UCSD-AML1 (cell line): Measurements from ENCODE around the gene ENTR1.

ENCODE experiments used
- DNase-seq: peaks from one replicate; lab custom pipeline; 2025; ENCODE audit not compliant: unreplicated experiment; lab: John Stamatoyannopoulos, UW

ENTR1 gene

GRCh38 chr9:136363106-136363948 is 47.1 kb downstream of the ENTR1 start, which contains the start of gene DNLZ:
TSS of gene DNLZ (minus strand) at chr9:136363744. CDS start at chr9:136363714, 30 bp downstream.
- DNase-seq = peak; percentile 95

- DNase-seq = no peak
Measured at GRCh38 chr9:136362450-136362784, 48.0 kb downstream of the ENTR1 start.

GRCh38 chr9:136361754-136362449 is 48.5 kb downstream of the ENTR1 start:
- no peak for DNase-seq

GRCh38 chr9:136361047-136361753 is 49.2 kb downstream of the ENTR1 start:
- DNase-seq = no peak

- no peak for DNase-seq
Measured at GRCh38 chr9:136359774-136360718, 50.4 kb downstream of the ENTR1 start.

GRCh38 chr9:136358888-136359287 is 51.5 kb downstream of the ENTR1 start:
- DNase-seq = no peak

- DNase-seq = no peak
Measured at GRCh38 chr9:136358016-136358415, 52.4 kb downstream of the ENTR1 start.

- no peak for DNase-seq
Measured at GRCh38 chr9:136357202-136357725, 53.1 kb downstream of the ENTR1 start.

- DNase-seq = no peak
Measured at GRCh38 chr9:136355616-136356557, 54.5 kb downstream of the ENTR1 start.

GRCh38 chr9:136354592-136355085 is 55.8 kb downstream of the ENTR1 start:
- no peak for DNase-seq

- DNase-seq = no peak
Measured at GRCh38 chr9:136353757-136354488, 56.5 kb downstream of the ENTR1 start.

- DNase-seq = no peak
Measured at GRCh38 chr9:136353088-136353487, 57.3 kb downstream of the ENTR1 start.

- DNase-seq = no peak
Measured at GRCh38 chr9:136352682-136353081, 57.7 kb downstream of the ENTR1 start.
